ENCODE results near the gene SSR1.
A peak's percentile ranks its signal among the peaks of the same experiment; 100 is the strongest.

DNA sequence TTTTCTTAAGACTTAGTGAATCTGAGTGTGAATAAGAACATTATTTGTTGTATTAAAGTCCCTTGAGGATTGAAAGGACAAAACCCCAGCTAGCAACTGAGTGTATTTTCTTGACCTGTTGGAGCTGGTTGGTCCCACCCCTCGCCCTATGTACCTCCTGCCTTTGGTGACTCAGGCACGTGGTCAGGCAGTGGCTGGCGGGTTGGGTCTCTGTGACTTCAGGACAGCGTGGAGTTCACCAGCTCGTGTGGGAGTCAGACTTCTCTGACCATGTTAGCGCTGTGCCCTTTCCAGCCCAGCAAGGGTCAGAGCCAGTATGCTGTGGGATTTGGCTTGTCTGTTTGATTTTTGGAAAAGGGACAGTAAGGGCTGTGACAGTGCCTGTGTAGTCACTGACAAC lies 93.7 kb downstream of the SSR1 start:
- TF ChIP-seq, protein P1, sequence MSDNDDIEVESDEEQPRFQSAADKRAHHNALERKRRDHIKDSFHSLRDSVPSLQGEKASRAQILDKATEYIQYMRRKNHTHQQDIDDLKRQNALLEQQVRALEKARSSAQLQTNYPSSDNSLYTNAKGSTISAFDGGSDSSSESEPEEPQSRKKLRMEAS (CRISPR knock-in tag; IDR thresholded peaks at IDR 0.05) = peak; percentile 90
- TF ChIP-seq IRF2 (CRISPR knock-in tag; IDR thresholded peaks at IDR 0.05) (no peak), ZNF79 (CRISPR knock-in tag; IDR thresholded peaks at IDR 0.05; ENCODE audit: low read depth) (no peak), GABPA (tag; conservative IDR thresholded peaks at IDR 0.05; ENCODE audit: low read depth) (no peak)
- TF ChIP-seq, protein P2, sequence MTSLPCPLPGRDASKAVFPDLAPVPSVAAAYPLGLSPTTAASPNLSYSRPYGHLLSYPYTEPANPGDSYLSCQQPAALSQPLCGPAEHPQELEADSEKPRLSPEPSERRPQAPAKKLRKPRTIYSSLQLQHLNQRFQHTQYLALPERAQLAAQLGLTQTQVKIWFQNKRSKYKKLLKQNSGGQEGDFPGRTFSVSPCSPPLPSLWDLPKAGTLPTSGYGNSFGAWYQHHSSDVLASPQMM (CRISPR knock-in tag; IDR thresholded peaks at IDR 0.05) = no peak
- TF ChIP-seq, protein P3, sequence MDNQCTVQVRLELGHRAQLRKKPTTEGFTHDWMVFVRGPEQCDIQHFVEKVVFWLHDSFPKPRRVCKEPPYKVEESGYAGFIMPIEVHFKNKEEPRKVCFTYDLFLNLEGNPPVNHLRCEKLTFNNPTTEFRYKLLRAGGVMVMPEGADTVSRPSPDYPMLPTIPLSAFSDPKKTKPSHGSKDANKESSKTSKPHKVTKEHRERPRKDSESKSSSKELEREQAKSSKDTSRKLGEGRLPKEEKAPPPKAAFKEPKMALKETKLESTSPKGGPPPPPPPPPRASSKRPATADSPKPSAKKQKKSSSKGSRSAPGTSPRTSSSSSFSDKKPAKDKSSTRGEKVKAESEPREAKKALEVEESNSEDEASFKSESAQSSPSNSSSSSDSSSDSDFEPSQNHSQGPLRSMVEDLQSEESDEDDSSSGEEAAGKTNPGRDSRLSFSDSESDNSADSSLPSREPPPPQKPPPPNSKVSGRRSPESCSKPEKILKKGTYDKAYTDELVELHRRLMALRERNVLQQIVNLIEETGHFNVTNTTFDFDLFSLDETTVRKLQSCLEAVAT (IDR thresholded peaks at IDR 0.05) = no peak
- TF ChIP-seq, protein P4, sequence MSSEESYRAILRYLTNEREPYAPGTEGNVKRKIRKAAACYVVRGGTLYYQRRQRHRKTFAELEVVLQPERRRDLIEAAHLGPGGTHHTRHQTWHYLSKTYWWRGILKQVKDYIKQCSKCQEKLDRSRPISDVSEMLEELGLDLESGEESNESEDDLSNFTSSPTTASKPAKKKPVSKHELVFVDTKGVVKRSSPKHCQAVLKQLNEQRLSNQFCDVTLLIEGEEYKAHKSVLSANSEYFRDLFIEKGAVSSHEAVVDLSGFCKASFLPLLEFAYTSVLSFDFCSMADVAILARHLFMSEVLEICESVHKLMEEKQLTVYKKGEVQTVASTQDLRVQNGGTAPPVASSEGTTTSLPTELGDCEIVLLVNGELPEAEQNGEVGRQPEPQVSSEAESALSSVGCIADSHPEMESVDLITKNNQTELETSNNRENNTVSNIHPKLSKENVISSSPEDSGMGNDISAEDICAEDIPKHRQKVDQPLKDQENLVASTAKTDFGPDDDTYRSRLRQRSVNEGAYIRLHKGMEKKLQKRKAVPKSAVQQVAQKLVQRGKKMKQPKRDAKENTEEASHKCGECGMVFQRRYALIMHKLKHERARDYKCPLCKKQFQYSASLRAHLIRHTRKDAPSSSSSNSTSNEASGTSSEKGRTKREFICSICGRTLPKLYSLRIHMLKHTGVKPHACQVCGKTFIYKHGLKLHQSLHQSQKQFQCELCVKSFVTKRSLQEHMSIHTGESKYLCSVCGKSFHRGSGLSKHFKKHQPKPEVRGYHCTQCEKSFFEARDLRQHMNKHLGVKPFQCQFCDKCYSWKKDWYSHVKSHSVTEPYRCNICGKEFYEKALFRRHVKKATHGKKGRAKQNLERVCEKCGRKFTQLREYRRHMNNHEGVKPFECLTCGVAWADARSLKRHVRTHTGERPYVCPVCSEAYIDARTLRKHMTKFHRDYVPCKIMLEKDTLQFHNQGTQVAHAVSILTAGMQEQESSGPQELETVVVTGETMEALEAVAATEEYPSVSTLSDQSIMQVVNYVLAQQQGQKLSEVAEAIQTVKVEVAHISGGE (CRISPR knock-in tag; IDR thresholded peaks at IDR 0.05) = no peak
- TF ChIP-seq, protein P5, sequence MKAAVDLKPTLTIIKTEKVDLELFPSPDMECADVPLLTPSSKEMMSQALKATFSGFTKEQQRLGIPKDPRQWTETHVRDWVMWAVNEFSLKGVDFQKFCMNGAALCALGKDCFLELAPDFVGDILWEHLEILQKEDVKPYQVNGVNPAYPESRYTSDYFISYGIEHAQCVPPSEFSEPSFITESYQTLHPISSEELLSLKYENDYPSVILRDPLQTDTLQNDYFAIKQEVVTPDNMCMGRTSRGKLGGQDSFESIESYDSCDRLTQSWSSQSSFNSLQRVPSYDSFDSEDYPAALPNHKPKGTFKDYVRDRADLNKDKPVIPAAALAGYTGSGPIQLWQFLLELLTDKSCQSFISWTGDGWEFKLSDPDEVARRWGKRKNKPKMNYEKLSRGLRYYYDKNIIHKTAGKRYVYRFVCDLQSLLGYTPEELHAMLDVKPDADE (conservative IDR thresholded peaks at IDR 0.05; ENCODE audit: control insufficient read depth, low read depth, low read length) = no peak
